K562 (cell line): ENCODE data around the gene RBMS3. TPM values are rescaled to one million over a fixed set of nuclear protein-coding genes. Genes with fewer than 3 reads are reported as not detected.

ENCODE experiments used
- ATAC-seq: fragments of 200-7000 bp; cut with Tn5 transposase; 3 replicates; pipeline ENCODE4 v1.9.1; 2020; ENCODE audit warnings: moderate library complexity
- BruUV-seq: library from RNA; stranded (reverse); fragments of 400-500 nt; replicated peaks from 2 replicates; lab custom pipeline; 2021; lab: Mats Ljungman, UMichigan
- CTCF ChIA-PET: fragments of 300-600 bp; formaldehyde crosslinking; extraction: SDS; loops from one replicate; lab custom pipeline; 2021; ENCODE audit warnings: low intra/inter-chr PET ratio; lab: Yijun Ruan, JAX
- POLR2A ChIA-PET: fragments of 300-600, 350-650 bp; sonication (Branson Sonifier 250); formaldehyde crosslinking; extraction: SDS; loops from one replicate; lab custom pipeline; 2021; ENCODE audit warnings: antibody characterized with exemption, inconsistent platforms; lab: Yijun Ruan, JAX
- DNase-seq, 4 experiments: peaks; one replicate each; pipeline versions ENCODE4 v3.0.0 to v3.0.0-alpha.2; 2011 to 2018; ENCODE audit warnings: low spot score in 3 of 4, mixed read lengths in 3 of 4; ENCODE audit errors: extremely low read depth in 1 of 4
- FAIRE-seq: peaks from 2 replicates; lab custom pipeline; 2011; peaks lifted over from hg19 to GRCh38; lab: Jason Lieb, UNC
- H2AFZ ChIP-seq: 2 replicates; pipeline ENCODE4 v1.6.0; 2011; ENCODE audit warnings: low read depth, low read length, control low read depth, inconsistent platforms
- H3K27ac ChIP-seq: fragments of 200-600 bp; 3 replicates; pipeline ENCODE4 v1.8.0; 2011; ENCODE audit warnings: low read depth, mild to moderate bottlenecking, control low read depth, inconsistent platforms, low read length, moderate library complexity, mixed read lengths; ENCODE audit errors: extremely low read depth
- H3K27me3 ChIP-seq, 2 experiments: fragments of 300-600 bp in 1 of 2; 2 replicates in 1 of 2; 3 replicates in 1 of 2; pipeline versions ENCODE4 v1.6.0 to v1.8.0; 2011; ENCODE audit warnings: inconsistent platforms in 2 of 2, low read length in 2 of 2, mild to moderate bottlenecking in 1 of 2, mixed read lengths in 1 of 2, moderate library complexity in 1 of 2; ENCODE audit not compliant: control insufficient read depth in 2 of 2, insufficient read depth in 2 of 2
- H3K36me3 ChIP-seq: fragments of 300-600 bp; 3 replicates; pipeline ENCODE4 v1.8.0; 2011; ENCODE audit warnings: mild to moderate bottlenecking, low read length, inconsistent platforms; ENCODE audit not compliant: control insufficient read depth, insufficient read depth
- H3K4me1 ChIP-seq, 2 experiments: fragments of 200-600 bp in 1 of 2; replicated peaks in 1 of 2; 2 replicates in 1 of 2; 3 replicates in 1 of 2; pipeline versions ENCODE4 v1.5.1 to v1.8.0; 2011; ENCODE audit warnings: inconsistent platforms in 2 of 2, low read length in 2 of 2, mild to moderate bottlenecking in 1 of 2, mixed read lengths in 1 of 2, moderate library complexity in 1 of 2; ENCODE audit not compliant: control insufficient read depth in 2 of 2, insufficient read depth in 2 of 2
- H3K4me2 ChIP-seq: 2 replicates; pipeline ENCODE4 v1.6.1; 2011; ENCODE audit warnings: low read length, control low read depth, inconsistent platforms, mixed read lengths; ENCODE audit not compliant: insufficient read depth
- H3K4me3 ChIP-seq: fragments of 200-600 bp; sonication (generic), shearing (Covaris generic); 2 replicates; pipeline ENCODE4 v1.5.1; 2016; ENCODE audit warnings: control low read depth, inconsistent platforms
- H3K79me2 ChIP-seq: fragments of 200-600 bp; 3 replicates; pipeline ENCODE4 v1.8.0; 2011; ENCODE audit warnings: low read length, inconsistent platforms; ENCODE audit not compliant: control insufficient read depth, insufficient read depth
- H3K9ac ChIP-seq, 2 experiments: 2 replicates each; pipeline versions ENCODE4 v1.6.0 to v1.6.1; 2011; ENCODE audit warnings: low read depth in 2 of 2, low read length in 2 of 2, control low read depth in 1 of 2, inconsistent platforms in 1 of 2, mild to moderate bottlenecking in 1 of 2, mixed read lengths in 1 of 2; ENCODE audit not compliant: insufficient read depth in 1 of 2
- H3K9me1 ChIP-seq: one replicate; pipeline ENCODE4 v1.6.0; 2011; ENCODE audit warnings: inconsistent platforms, mild to moderate bottlenecking, low read length, moderate library complexity; ENCODE audit not compliant: control insufficient read depth, insufficient read depth
- H3K9me3 ChIP-seq: replicated peaks from 2 replicates; pipeline ENCODE4 v1.5.1; 2011; ENCODE audit warnings: low read depth, low read length, inconsistent platforms; ENCODE audit not compliant: control insufficient read depth, insufficient read depth
- H4K20me1 ChIP-seq: replicated peaks from 2 replicates; pipeline ENCODE4 v1.6.1; 2011; ENCODE audit warnings: low read length, inconsistent platforms, mixed read lengths; ENCODE audit not compliant: control insufficient read depth, insufficient read depth
- ARID3A ChIP-seq: IDR thresholded peaks from 2 replicates; pipeline ENCODE4 v1.6.1; 2012; ENCODE audit warnings: low read depth, low read length, improper control_type of control experiment, borderline replicate concordance
- BCOR ChIP-seq: fragments of 450-650 bp; IDR thresholded peaks from 2 replicates; pipeline ENCODE4 v1.6.1; 2016
- CTBP1 ChIP-seq: fragments of 450-650 bp; IDR thresholded peaks from 2 replicates; pipeline ENCODE4 v1.6.1; 2016; ENCODE audit warnings: borderline replicate concordance
- GTF2F1 ChIP-seq: IDR thresholded peaks from 2 replicates; pipeline ENCODE4 v1.6.1; 2011; ENCODE audit warnings: low read depth, low read length, improper control_type of control experiment
- MCM5 ChIP-seq: fragments of 450-650 bp; IDR thresholded peaks from 2 replicates; pipeline ENCODE4 v1.6.1; 2016; ENCODE audit warnings: low read depth
- MED1 ChIP-seq: sonication (generic); formaldehyde crosslinking; IDR thresholded peaks from 2 replicates; pipeline ENCODE4 v1.8.1; 2023; ENCODE audit warnings: missing genetic modification reagents, borderline replicate concordance
- PML ChIP-seq: IDR thresholded peaks from 2 replicates; pipeline ENCODE4 v1.6.1; 2012; ENCODE audit warnings: low read length, inconsistent platforms
- ZNF354B ChIP-seq: fragments of 250-450 bp; sonication (Bioruptor Pico); IDR thresholded peaks from 2 replicates; pipeline ENCODE4 v1.4.0; 2020
- WGBS: fragments of 100-300 bp; shearing (Covaris generic); methylation state at CpG from one replicate; pipeline ENCODE4 v1.1.6; 2016; ENCODE audit warnings: low coverage, mixed read lengths; ENCODE audit not compliant: insufficient coverage; ENCODE audit errors: missing lambda C conversion rate; 5-methylcytosine and 5-hydroxymethylcytosine counted together
- in situ Hi-C: fragments of 300-500 bp; cut with MboI; formaldehyde crosslinking; loops from 4 replicates; pipeline ENCODE4 v1.15.0; 2018; ENCODE audit warnings: inconsistent platforms, mixed read lengths
- intact Hi-C: fragments of 100-400 bp; cut with micrococcal nuclease; formaldehyde crosslinking; loops from 2 replicates; pipeline ENCODE4 v1.14.2; 2022
- polyA plus RNA-seq, 8 experiments: library from polyadenylated mRNA; depleted of rRNA in 4 of 8; stranded (reverse) in 5 of 8; unstranded in 3 of 8; fragments of >200 nt; fragmentation: Nextera tagmentation in 2 of 8; fragmentation: Illumina TruSeq in 1 of 8; extraction: Ambion mirVana in 2 of 8; extraction: Trizol in 1 of 8; gene quantifications; 2 replicates each; pipeline versions ENCODE4 v1.2.1 to v1.2.3, GENCODE V29; 2011 to 2014; ENCODE audit warnings: inconsistent platforms in 1 of 8, missing spikeins in 1 of 8
- total RNA-seq, 7 experiments: library from RNA; depleted of rRNA in 6 of 7; stranded (reverse); fragments of >200 nt in 6 of 7; fragmentation: Illumina TruSeq in 2 of 7; extraction: Trizol in 2 of 7; gene quantifications; 2 replicates each; pipeline versions ENCODE4 v1.2.1 to v1.2.3, GENCODE V29; 2011 to 2021; ENCODE audit warnings: low replicate concordance in 1 of 7

The RBMS3 gene
- total and polyA plus RNA-seq, 9 of the 15 experiments (the other 6 are each of a cell fraction or from before 2014, with no cell fraction given): 0.20 TPM; not detected in 8

GRCh38 chr3:29520764-29521163 is 239.9 kb downstream of the RBMS3 start:
- Histone ChIP-seq H3K4me1 (no peaks in the 10 kb centered on the region), H3K9ac (no peak overlapping the region), H3K27ac (no peak overlapping the region), H3K79me2 (no peaks in the 10 kb centered on the region), H3K36me3 (no peaks in the 10 kb centered on the region), H3K9me3 (no peaks in the 10 kb centered on the region), H2AFZ (no peak overlapping the region), H3K4me3 (no peak overlapping the region), H4K20me1 (no peaks in the 10 kb centered on the region), H3K27me3 (no peaks in the 10 kb centered on the region), H3K4me2 (no peak overlapping the region), H3K9me1 (no peaks in the 10 kb centered on the region)
- POLR2A ChIA-PET: no interaction called here
- BruUV-seq: no TSS peak
- intact Hi-C loops: no loop called here
- in situ Hi-C loops: no loop called here
- TF ChIP-seq ARID3A (no peak), BCOR (no peak), MCM5 (no peak), MED1 (no peak), PML (no peak), GTF2F1 (no peak), CTBP1 (no peak), ZNF354B (CRISPR knock-in tag) (no peak)
- ATAC-seq (no peak), FAIRE-seq (no peak), DNase-seq (no peak)
- CTCF ChIA-PET: no interaction called here
- 0% methylated on average over 3 of the region's 3 CpGs for WGBS
